Uterus (tissue), 2 donors: ENCODE data around the gene NKAIN2.

Experiments used
- CTCF ChIP-seq, 4 experiments: fragments of 200-600 bp in 2 of 4; fragments of 450-650 bp in 2 of 4; sonication (generic) in 2 of 4; IDR thresholded peaks; one replicate each; pipeline ENCODE4 v1.5.1; 2016 to 2019; ENCODE audit warnings: antibody characterized with exemption in 4 of 4, mild to moderate bottlenecking in 2 of 4, moderate library complexity in 1 of 4
- POLR2A ChIP-seq, 2 donors: fragments of 450-650 bp; IDR thresholded peaks; one replicate each; pipeline ENCODE4 v1.6.1; 2016; ENCODE audit warnings: antibody characterized with exemption in 2 of 2, mild to moderate bottlenecking in 1 of 2, moderate library complexity in 1 of 2

GRCh38 chr6:124310139-124310538, 506.5 kb downstream of the NKAIN2 start:
- TF ChIP-seq CTCF (IDR thresholded peaks at IDR 0.05), result no peak
- no peak for TF ChIP-seq POLR2A (IDR thresholded peaks at IDR 0.05)
